HFF-Myc (cell line): ENCODE data around the gene FCHSD2.
"Not testable (repeated sequence)": the region's sequence is repeated elsewhere in the genome, so short reads cannot be mapped to it uniquely, and the experiment has no call there.

ENCODE experiments used
- DNase-seq: peaks from one replicate; pipeline ENCODE4 v3.0.0-alpha.2; 2011; ENCODE audit warnings: low read depth; ENCODE audit errors: extremely low read depth
- H3K4me3 ChIP-seq: replicated peaks from 2 replicates; pipeline ENCODE4 v1.5.1; 2011; ENCODE audit warnings: low read depth, mild to moderate bottlenecking, control low read depth, low read length
- TF ChIP-seq, protein P1 (sequence below): IDR thresholded peaks from 2 replicates; pipeline ENCODE4 v1.5.1; 2012; ENCODE audit warnings: mild to moderate bottlenecking, low read depth, low read length, control low read depth; ENCODE audit errors: missing control alignments

Gene FCHSD2

DNA sequence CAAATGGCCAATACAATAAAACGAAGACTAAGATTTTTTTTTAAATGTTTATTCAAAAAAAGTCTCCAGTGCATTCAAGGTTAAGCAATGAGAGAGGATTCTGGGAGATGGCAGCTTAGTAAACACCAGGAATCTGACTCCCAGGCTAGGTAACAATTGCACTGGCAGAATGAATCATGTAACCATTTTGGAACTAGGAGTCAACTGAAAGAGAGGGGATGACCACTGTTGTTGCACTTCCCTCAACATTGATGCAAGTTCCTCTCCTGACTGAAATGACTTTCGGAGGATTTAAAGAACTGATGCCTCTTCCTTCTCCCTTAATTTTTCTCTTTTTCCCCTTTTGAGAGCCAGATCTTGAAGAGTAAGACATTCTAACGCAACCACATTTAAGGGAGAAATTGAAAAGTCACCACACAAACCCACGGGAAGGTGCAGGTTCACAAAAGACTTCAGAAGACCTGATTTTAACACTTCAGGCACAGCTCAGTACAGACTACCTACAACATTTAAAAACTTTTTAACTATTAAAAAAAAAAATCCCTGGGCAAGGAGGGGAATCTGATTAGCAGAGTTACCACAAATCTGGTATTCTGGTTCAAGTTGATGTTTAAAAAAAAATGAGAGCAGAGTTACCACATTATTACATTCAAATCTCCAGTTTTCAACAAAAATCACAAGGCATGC, 56.8 kb downstream of the FCHSD2 start:
- H3K4me3 ChIP-seq, result no peak overlapping the region
- TF ChIP-seq, protein P1, sequence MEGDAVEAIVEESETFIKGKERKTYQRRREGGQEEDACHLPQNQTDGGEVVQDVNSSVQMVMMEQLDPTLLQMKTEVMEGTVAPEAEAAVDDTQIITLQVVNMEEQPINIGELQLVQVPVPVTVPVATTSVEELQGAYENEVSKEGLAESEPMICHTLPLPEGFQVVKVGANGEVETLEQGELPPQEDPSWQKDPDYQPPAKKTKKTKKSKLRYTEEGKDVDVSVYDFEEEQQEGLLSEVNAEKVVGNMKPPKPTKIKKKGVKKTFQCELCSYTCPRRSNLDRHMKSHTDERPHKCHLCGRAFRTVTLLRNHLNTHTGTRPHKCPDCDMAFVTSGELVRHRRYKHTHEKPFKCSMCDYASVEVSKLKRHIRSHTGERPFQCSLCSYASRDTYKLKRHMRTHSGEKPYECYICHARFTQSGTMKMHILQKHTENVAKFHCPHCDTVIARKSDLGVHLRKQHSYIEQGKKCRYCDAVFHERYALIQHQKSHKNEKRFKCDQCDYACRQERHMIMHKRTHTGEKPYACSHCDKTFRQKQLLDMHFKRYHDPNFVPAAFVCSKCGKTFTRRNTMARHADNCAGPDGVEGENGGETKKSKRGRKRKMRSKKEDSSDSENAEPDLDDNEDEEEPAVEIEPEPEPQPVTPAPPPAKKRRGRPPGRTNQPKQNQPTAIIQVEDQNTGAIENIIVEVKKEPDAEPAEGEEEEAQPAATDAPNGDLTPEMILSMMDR, result no peak
- no peak for DNase-seq

DNA sequence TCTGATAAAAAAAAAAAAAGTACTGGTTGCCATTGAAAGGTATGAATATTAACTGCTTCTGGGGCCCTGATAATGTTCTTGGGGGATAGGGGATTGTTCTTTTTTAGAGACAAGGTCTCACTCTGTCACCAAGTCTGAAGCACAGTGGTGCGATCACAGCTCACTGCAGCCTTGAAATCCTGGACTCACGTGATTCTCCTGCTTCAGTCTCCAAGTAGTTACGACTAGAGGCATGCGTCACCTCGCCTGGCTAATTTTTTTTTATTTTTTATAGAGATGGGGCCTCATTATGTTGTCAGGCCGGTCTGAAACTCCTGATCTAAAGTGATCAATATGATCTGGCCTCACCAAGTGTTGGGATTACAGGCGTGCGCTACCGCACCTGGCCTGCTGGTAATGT, 63.5 kb downstream of the FCHSD2 start:
- TF ChIP-seq, protein P1, result no peak
- no peak for DNase-seq
- H3K4me3 ChIP-seq, result no peak overlapping the region

DNA sequence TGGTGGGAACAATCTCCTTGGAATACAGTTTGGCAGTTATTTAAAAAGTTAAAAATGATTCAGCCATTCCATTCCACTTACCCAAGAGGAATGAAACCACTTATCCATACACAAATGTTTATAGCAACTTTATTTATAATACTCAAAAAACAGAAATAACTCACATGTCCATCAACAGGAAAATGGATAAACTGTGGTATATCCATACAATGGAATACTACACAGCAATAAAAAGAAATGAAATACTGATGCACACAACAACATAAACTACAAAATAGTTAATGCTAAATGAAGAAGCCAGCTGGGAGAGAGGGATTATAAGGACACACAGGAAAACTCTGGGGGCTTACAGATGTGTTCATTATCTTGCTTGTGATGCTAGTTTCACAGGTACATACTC, 64.7 kb downstream of the FCHSD2 start:
- TF ChIP-seq, protein P1, result no peak
- no peak overlapping the region for H3K4me3 ChIP-seq
- DNase-seq, result no peak

DNA sequence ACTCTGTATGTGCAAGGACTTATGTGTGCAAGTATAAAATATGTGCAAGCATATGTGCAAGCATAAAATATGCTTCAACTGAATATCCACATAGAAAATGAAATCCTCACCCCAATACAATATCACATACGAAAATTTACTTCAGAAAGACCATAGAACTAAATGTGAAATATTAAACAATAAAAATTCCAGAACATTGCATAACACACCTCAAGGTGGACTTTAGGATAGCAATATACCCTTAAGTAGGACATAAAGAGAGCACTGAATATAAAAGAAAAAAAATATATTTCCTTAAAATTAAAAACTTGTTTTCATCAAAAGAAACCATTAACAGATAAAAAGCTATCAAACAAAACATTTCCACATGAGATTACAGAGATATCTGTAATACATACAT, 67.8 kb downstream of the FCHSD2 start:
- no peak overlapping the region for H3K4me3 ChIP-seq
- no peak for DNase-seq
- TF ChIP-seq, protein P1, result no peak

DNA sequence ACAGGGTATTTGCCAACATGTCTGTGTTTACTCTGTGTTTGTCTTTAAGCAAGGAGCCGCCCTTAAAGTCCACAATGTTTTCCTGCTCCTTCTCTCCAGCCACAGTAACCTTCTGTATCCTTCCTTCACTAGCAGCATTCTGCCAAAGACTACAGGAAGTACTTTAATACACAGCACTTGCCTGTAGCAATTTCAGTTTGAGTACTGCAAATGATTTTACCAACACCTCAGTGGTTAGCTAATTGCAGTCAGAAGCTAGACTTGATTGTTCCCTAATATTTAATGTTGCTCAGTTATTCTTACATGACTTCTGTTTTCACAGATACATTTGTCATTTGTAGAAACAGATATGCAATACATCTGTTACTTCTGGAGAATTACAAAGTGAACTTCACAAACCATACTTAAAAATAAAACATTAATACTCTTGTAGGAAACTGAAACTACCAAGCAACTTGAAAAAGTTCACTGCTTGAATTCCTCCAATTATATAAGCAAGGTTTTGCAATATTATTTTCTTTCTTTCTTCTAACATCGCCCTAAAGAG, 69.1 kb downstream of the FCHSD2 start:
- no peak for DNase-seq
- no peak overlapping the region for H3K4me3 ChIP-seq
- TF ChIP-seq, protein P1, result no peak

DNA sequence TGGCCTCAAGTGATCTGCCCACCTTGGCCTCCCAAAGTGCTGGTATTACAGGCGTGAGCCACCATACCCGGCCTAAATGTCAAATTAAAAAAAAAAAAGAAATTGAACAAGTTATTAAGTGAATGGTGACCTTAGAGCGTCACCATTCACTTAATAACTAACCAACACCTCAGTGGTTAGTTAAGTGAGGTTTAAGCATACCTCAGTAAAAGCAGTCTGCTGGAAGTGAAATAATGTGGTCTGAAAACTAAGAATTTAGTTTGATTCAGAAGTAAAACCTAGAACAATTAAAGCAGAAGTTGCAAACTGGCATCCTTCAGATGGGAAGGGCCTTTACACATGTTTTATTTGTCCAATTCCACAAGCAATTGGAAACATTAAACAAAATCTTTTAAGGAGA, 71.5 kb downstream of the FCHSD2 start:
- no peak for DNase-seq
- TF ChIP-seq, protein P1, result no peak
- no peak overlapping the region for H3K4me3 ChIP-seq

DNA sequence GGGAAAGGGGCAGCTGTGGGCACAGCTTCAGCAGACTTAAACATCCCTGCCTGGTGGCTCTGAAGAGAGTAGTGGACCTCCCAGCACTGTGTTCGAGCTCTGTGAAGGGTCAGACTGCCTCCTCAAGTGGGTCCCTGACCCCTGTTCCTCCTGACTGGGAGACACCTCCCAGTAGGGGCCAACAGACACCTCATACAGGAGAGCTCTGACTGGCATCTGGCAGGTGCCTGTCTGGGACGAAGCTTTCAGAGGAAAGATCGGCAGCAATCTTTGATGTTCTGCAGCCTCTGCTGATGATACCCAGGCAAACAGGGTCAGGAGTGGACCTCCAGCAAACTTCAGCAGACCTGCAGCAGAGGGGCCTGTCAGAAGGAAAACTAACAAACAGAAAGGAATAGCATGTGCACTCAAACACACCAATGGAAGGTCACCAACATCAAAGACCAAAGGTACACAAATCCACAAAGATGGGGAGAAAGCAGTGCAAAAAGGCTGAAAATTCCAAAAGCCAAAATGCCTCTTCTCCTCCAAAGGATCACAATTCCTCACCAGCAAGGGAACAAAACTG, 80.2 kb downstream of the FCHSD2 start:
- not testable (repeated sequence) for DNase-seq, H3K4me3 ChIP-seq

DNA sequence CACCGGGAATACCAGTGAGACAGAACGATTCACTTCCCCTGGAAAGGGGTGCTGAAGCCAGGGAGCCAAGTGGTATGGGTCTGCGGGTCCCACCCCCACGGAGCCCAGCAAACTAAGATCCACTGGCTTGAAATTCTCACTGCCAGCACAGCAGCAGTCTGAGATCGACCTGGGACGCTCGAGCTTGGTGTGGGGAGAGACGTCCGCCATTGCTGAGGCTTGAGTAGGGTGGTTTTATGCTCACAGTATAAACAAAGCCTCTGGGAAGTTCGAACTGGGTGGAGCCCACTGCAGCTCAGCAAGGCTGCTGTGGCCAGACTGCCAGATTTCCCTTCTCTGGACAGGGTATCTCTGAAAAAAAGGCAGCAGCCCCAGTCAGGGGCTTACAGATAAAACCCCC, 80.7 kb downstream of the FCHSD2 start:
- not testable (repeated sequence) for H3K4me3 ChIP-seq, DNase-seq
